K562 (cell line): ENCODE results near the gene NBEAL2. TPM values are rescaled to one million over a fixed set of nuclear protein-coding genes. Genes with fewer than 3 reads are reported as not detected.

Source experiments
- ARID2 ChIP-seq: fragments of 450-650 bp; IDR thresholded peaks from 2 replicates; pipeline ENCODE4 v1.6.1; 2017; ENCODE audit warnings: antibody characterized with exemption, mild to moderate bottlenecking
- ATF1 ChIP-seq, 2 experiments: fragments of 450-650 bp in 1 of 2; IDR thresholded peaks; 2 replicates each; pipeline ENCODE4 v1.6.1; 2016; ENCODE audit warnings: missing compliant biosample characterization in 1 of 2, missing genetic modification characterization in 1 of 2
- CREB1 ChIP-seq, 2 experiments: sonication (generic) in 1 of 2; formaldehyde crosslinking in 1 of 2; IDR thresholded peaks; 2 replicates each; pipeline versions ENCODE4 v1.6.1 to v1.8.0; 2012 to 2022; ENCODE audit warnings: inconsistent platforms in 1 of 2, mild to moderate bottlenecking in 1 of 2, missing genetic modification reagents in 1 of 2, moderate library complexity in 1 of 2
- ETS2 ChIP-seq: IDR thresholded peaks from 2 replicates; pipeline ENCODE4 v1.6.1; 2016; ENCODE audit warnings: borderline replicate concordance, missing genetic modification characterization, mild to moderate bottlenecking, moderate library complexity, missing compliant biosample characterization; ENCODE audit not compliant: poor library complexity, severe bottlenecking
- GATAD2A ChIP-seq: fragments of 450-650 bp; IDR thresholded peaks from 2 replicates; pipeline ENCODE4 v1.6.1; 2017
- GTF2F1 ChIP-seq: IDR thresholded peaks from 2 replicates; pipeline ENCODE4 v1.6.1; 2011; ENCODE audit warnings: low read depth, low read length, improper control_type of control experiment
- LEF1 ChIP-seq: fragments of 450-650 bp; IDR thresholded peaks from 2 replicates; pipeline ENCODE4 v1.6.1; 2016; ENCODE audit warnings: mild to moderate bottlenecking
- MAFK ChIP-seq: IDR thresholded peaks from 2 replicates; pipeline ENCODE4 v1.6.1; 2011; ENCODE audit warnings: low read length, improper control_type of control experiment
- NFE2L1 ChIP-seq: fragments of 450-650 bp; IDR thresholded peaks from 2 replicates; pipeline ENCODE4 v1.6.1; 2016; ENCODE audit warnings: missing genetic modification characterization, low read depth, mild to moderate bottlenecking, missing compliant biosample characterization, moderate library complexity, borderline replicate concordance
- POLR2H ChIP-seq: IDR thresholded peaks from 2 replicates; pipeline ENCODE4 v1.6.1; 2016; ENCODE audit warnings: missing genetic modification characterization, low read depth, mild to moderate bottlenecking, control low read depth, missing compliant biosample characterization, moderate library complexity
- RFX1 ChIP-seq: fragments of 450-650 bp; IDR thresholded peaks from 2 replicates; pipeline ENCODE4 v1.6.1; 2016; ENCODE audit warnings: mild to moderate bottlenecking, moderate library complexity
- SRSF3 ChIP-seq: fragments of 200-400 bp; formaldehyde crosslinking; IDR thresholded peaks from 2 replicates; pipeline ENCODE4 v1.6.1; 2016; ENCODE audit warnings: mild to moderate bottlenecking, low read length, moderate library complexity; ENCODE audit not compliant: insufficient read depth
- TBL1XR1 ChIP-seq, 2 experiments: IDR thresholded peaks; 2 replicates each; pipeline ENCODE4 v1.6.1; 2012; ENCODE audit warnings: improper control_type of control experiment in 2 of 2, low read length in 2 of 2, mild to moderate bottlenecking in 1 of 2
- THRAP3 ChIP-seq: fragments of 450-650 bp; IDR thresholded peaks from 2 replicates; pipeline ENCODE4 v1.6.1; 2016; ENCODE audit warnings: mild to moderate bottlenecking, inconsistent platforms, borderline replicate concordance
- TOE1 ChIP-seq, 2 experiments: fragments of 450-650 bp in 1 of 2; sonication (generic) in 1 of 2; formaldehyde crosslinking in 1 of 2; IDR thresholded peaks; 2 replicates each; pipeline versions ENCODE4 v1.7.1 to v1.8.0; 2016 to 2022; ENCODE audit warnings: borderline replicate concordance in 2 of 2, mild to moderate bottlenecking in 2 of 2, antibody characterized with exemption in 1 of 2, inconsistent platforms in 1 of 2, low read depth in 1 of 2, missing genetic modification reagents in 1 of 2, moderate library complexity in 1 of 2
- ZFP36 ChIP-seq: fragments of 150-350 bp; IDR thresholded peaks from 2 replicates; pipeline ENCODE4 v1.6.1; 2018; ENCODE audit warnings: low read length, low read depth; ENCODE audit not compliant: partially characterized antibody
- ZNF253 ChIP-seq: fragments of 250-450 bp; sonication (Bioruptor Pico); conservative IDR thresholded peaks from 2 replicates; pipeline ENCODE4 v1.6.1; 2021; ENCODE audit warnings: mild to moderate bottlenecking
- ZNF311 ChIP-seq: fragments of 250-450 bp; sonication (Bioruptor Pico); IDR thresholded peaks from 2 replicates; pipeline ENCODE4 v1.4.0; 2020; ENCODE audit warnings: mild to moderate bottlenecking, moderate library complexity
- ZNF668 ChIP-seq: fragments of 250-450 bp; sonication (Bioruptor Pico); IDR thresholded peaks from 2 replicates; pipeline ENCODE4 v1.8.0; 2022; ENCODE audit warnings: mild to moderate bottlenecking, inconsistent platforms
- ZNF695 ChIP-seq: fragments of 450-650 bp; formaldehyde crosslinking; IDR thresholded peaks from 2 replicates; pipeline ENCODE4 v1.4.0; 2020; ENCODE audit warnings: mild to moderate bottlenecking, moderate library complexity
- polyA plus RNA-seq, 8 experiments: library from polyadenylated mRNA; depleted of rRNA in 4 of 8; stranded (reverse) in 5 of 8; unstranded in 3 of 8; fragments of >200 nt; fragmentation: Nextera tagmentation in 2 of 8; fragmentation: Illumina TruSeq in 1 of 8; extraction: Ambion mirVana in 2 of 8; extraction: Trizol in 1 of 8; gene quantifications; 2 replicates each; pipeline versions ENCODE4 v1.2.1 to v1.2.3, GENCODE V29; 2011 to 2014; ENCODE audit warnings: inconsistent platforms in 1 of 8, missing spikeins in 1 of 8
- total RNA-seq, 7 experiments: library from RNA; depleted of rRNA in 6 of 7; stranded (reverse); fragments of >200 nt in 6 of 7; fragmentation: Illumina TruSeq in 2 of 7; extraction: Trizol in 2 of 7; gene quantifications; 2 replicates each; pipeline versions ENCODE4 v1.2.1 to v1.2.3, GENCODE V29; 2011 to 2021; ENCODE audit warnings: low replicate concordance in 1 of 7
- TF ChIP-seq, protein P1 (sequence below), 2 experiments: fragments of 450-650 bp in 1 of 2; sonication (generic) in 1 of 2; formaldehyde crosslinking in 1 of 2; IDR thresholded peaks in 1 of 2; conservative IDR thresholded peaks in 1 of 2; 2 replicates each; pipeline versions ENCODE4 v1.6.1 to v1.8.1; 2016 to 2023; ENCODE audit warnings: mild to moderate bottlenecking in 2 of 2, moderate library complexity in 2 of 2, inconsistent platforms in 1 of 2, missing genetic modification reagents in 1 of 2
- TF ChIP-seq, protein P2 (sequence below): fragments of 450-650 bp; formaldehyde crosslinking; conservative IDR thresholded peaks from 2 replicates; pipeline ENCODE4 v1.4.0; 2022; ENCODE audit warnings: mild to moderate bottlenecking, missing genetic modification characterization
- TF ChIP-seq, protein P3 (sequence below): fragments of 200-800 bp; sonication (Bioruptor generic); IDR thresholded peaks from 2 replicates; pipeline ENCODE4 v1.6.1; 2017; ENCODE audit warnings: missing genetic modification characterization, missing compliant biosample characterization

NBEAL2 gene
- total and polyA plus RNA-seq, 9 of the 15 experiments (the other 6 are each of a cell fraction or from before 2014, with no cell fraction given), result 0.06 to 114 (median 29.6) TPM

DNA sequence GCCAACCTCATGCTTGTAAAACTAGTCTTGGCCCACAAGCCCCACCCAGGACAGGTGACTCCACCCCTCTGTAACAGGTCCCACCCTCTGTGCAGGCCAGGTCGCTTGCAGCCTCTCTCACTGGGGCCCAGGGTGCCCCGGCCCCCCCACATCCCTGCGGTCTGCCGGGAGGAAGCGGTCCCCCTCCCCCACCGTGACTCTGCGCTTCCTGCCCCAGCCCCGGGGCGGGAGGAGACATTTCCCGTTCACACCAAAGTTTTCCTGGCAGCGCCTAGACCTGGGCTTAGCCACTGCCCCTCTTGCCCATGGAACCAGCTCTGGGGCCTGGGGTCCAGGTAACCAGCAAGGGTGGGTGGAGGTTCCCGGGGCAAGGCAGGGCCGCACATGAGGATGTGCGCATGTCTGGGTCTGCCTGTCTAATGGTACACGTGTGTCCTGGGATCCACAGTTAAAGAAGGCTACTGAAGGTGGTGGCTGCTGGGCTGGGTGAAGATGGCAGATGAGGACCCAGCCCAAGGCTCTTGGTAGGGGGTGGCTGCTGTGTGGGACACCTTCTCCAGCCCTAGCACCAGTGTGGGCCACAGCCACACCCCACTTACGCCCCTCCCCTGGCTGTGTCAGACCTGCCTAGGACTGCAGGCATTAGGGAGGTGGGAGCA, 8.4 kb downstream of the NBEAL2 start (continued):
- TF ChIP-seq RFX1 (no peak), TOE1 (IDR thresholded peaks at IDR 0.05; ENCODE audit: borderline replicate concordance) (peak; percentile 71; the same call in 1 of the 2 replicates), TOE1 (CRISPR knock-in tag; IDR thresholded peaks at IDR 0.05; ENCODE audit: borderline replicate concordance, low read depth) (peak; percentile 98), ZNF311 (peak; percentile 46; the same call in 1 of the 2 replicates), SRSF3 (0 out of 2 replicates have a peak, but pooled peaks have one; percentile 68), TBL1XR1 (IDR thresholded peaks at IDR 0.05; ENCODE audit: low read length in 2 of 2) (peak; percentile 74 to 78), ARID2 (peak; percentile 39; the same call in 1 of the 2 replicates), MAFK (peak; percentile 80), ETS2 (tag) (no peak), POLR2H (tag) (peak; percentile 81), ZNF695 (peak; percentile 77; the same call in 1 of the 2 replicates), LEF1 (peak; percentile 98), ZNF253 (CRISPR knock-in tag) (no peak), ZFP36 (peak; percentile 100), GATAD2A (peak; percentile 96; the same call in 1 of the 2 replicates), GTF2F1 (peak; percentile 26; the same call in 1 of the 2 replicates), THRAP3 (peak; percentile 73; the same call in 1 of the 2 replicates), CREB1 (IDR thresholded peaks at IDR 0.05) (peak; percentile 20; the same call in 1 of the 2 replicates), CREB1 (CRISPR knock-in tag; IDR thresholded peaks at IDR 0.05) (peak; percentile 50; the same call in 1 of the 2 replicates), ATF1 (CRISPR knock-in tag; IDR thresholded peaks at IDR 0.05) (no peak), ATF1 (tag; IDR thresholded peaks at IDR 0.05) (peak; percentile 72), NFE2L1 (no peak), ZNF668 (CRISPR knock-in tag) (no peak)
- TF ChIP-seq, protein P1, sequence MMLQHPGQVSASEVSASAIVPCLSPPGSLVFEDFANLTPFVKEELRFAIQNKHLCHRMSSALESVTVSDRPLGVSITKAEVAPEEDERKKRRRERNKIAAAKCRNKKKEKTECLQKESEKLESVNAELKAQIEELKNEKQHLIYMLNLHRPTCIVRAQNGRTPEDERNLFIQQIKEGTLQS (IDR thresholded peaks at IDR 0.05), result peak; percentile 55; the same call in 1 of the 2 replicates
- TF ChIP-seq, protein P1 (CRISPR knock-in tag; conservative IDR thresholded peaks at IDR 0.05), result peak; percentile 19; the same call in 1 of the 2 replicates
- TF ChIP-seq, protein P2, sequence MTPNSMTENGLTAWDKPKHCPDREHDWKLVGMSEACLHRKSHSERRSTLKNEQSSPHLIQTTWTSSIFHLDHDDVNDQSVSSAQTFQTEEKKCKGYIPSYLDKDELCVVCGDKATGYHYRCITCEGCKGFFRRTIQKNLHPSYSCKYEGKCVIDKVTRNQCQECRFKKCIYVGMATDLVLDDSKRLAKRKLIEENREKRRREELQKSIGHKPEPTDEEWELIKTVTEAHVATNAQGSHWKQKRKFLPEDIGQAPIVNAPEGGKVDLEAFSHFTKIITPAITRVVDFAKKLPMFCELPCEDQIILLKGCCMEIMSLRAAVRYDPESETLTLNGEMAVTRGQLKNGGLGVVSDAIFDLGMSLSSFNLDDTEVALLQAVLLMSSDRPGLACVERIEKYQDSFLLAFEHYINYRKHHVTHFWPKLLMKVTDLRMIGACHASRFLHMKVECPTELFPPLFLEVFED (CRISPR knock-in tag), result no peak
- TF ChIP-seq, protein P3, sequence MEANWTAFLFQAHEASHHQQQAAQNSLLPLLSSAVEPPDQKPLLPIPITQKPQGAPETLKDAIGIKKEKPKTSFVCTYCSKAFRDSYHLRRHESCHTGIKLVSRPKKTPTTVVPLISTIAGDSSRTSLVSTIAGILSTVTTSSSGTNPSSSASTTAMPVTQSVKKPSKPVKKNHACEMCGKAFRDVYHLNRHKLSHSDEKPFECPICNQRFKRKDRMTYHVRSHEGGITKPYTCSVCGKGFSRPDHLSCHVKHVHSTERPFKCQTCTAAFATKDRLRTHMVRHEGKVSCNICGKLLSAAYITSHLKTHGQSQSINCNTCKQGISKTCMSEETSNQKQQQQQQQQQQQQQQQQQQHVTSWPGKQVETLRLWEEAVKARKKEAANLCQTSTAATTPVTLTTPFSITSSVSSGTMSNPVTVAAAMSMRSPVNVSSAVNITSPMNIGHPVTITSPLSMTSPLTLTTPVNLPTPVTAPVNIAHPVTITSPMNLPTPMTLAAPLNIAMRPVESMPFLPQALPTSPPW, result peak; percentile 100
